GM12891 (cell line): ENCODE results near the gene MICAL1.

Source experiments
- DNase-seq: peaks from one replicate; pipeline ENCODE4 v3.0.0; 2011; ENCODE audit warnings: low spot score; ENCODE audit not compliant: insufficient read length
- FAIRE-seq: peaks from 2 replicates; lab custom pipeline; 2011; peaks lifted over from hg19 to GRCh38; lab: Jason Lieb, UNC
- PAX5 ChIP-seq: IDR thresholded peaks from 2 replicates; pipeline ENCODE4 v1.6.1; 2011; ENCODE audit warnings: low read length, moderate library complexity, mild to moderate bottlenecking; ENCODE audit not compliant: insufficient read depth, severe bottlenecking
- POLR2A ChIP-seq: IDR thresholded peaks from 2 replicates; pipeline ENCODE4 v1.6.1; 2011; ENCODE audit warnings: low read depth, low read length, control low read depth
- POLR2AphosphoS5 ChIP-seq: IDR thresholded peaks from 2 replicates; pipeline ENCODE4 v1.6.1; 2011; ENCODE audit warnings: low read depth, low read length, control low read depth
- POU2F2 ChIP-seq: IDR thresholded peaks from 2 replicates; pipeline ENCODE4 v1.6.1; 2011; ENCODE audit warnings: low read depth, mild to moderate bottlenecking, control low read depth, low read length, moderate library complexity
- SPI1 ChIP-seq: IDR thresholded peaks from 2 replicates; pipeline ENCODE4 v1.6.1; 2011; ENCODE audit warnings: low read depth, low read length, control low read depth
- TAF1 ChIP-seq: IDR thresholded peaks from 2 replicates; pipeline ENCODE4 v1.6.1; 2011; ENCODE audit warnings: low read depth, low read length, control low read depth

The MICAL1 gene

DNA sequence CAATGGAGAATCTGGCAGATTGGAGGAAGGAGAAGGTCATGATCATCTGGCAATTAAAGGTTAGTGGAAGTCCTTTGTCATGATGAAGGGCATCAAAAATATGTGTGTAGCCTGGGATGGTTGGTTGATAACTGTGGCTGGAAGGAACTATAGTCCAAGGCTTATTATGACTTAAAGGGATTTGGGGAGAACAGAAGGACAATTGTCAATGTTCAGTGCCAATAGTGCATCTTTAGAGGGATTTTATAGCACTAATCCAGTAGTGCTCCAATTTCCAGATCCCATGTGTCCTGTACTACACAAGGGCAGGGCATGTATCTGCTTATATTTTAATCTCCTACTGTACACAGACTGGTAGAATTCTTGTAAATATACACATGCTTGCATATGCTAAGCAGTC is 32.4 kb upstream of the MICAL1 start:
- no peak for TF ChIP-seq SPI1
- no peak for TF ChIP-seq PAX5
- TF ChIP-seq TAF1 = no peak
- TF ChIP-seq POLR2A = no peak

DNA sequence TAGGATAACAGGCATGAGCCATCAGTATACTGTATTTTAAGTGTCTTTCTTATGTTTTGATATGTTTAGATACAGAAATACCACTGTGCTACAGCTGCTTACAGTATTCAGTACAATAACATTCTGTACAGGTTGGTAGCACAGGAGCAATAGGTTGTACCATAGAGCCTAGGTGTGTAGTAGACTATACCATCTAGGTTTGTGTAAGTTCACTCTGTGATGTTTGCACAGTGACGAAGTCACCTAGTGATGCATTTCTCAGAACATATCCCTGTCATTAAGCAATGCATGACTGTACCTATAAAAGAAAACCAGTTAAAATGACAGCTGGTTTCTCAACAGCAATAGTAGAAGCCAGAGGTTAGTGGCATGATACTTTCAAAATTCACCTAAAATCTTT is 30.5 kb upstream of the MICAL1 start:
- FAIRE-seq (no peak), DNase-seq (no peak)

More for the DNA sequence above, 32.4 kb upstream of the MICAL1 start:
- no peak for DNase-seq
- FAIRE-seq = no peak

DNA sequence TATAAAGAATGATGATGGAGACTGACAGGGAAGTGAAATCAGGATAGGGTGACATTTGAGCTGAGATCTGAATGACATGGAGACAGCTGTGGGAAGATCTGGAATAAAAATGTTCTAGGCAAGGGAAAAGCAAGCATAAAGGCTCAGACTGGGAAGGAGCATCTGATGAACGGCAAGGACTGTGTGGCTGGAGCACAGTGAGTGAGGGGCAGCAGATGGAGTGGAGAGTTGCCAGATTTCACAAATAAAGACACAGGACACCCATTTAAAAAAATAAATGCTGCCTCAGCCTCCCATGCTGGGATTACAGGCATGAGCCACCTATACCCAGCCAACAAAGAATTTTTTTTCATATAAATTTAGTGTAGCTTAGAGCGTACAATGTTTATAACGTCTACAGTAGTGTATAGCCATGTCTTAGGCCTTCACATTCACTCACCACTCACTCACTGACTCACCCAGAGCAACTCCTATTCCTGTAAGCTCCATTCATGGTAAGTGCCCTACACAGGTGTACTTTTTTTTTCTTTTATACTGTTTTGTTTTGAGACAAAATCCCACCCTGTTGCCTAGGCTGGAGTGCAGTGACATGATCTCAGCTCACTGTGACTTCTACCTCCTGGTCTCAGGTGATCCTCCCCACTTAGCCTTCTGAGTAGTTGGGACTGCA is 29.8 kb upstream of the MICAL1 start:
- FAIRE-seq = no peak
- no peak for DNase-seq
- no peak for TF ChIP-seq PAX5
- no peak for TF ChIP-seq POU2F2
- TF ChIP-seq SPI1 = no peak
- no peak for TF ChIP-seq POLR2A
- no peak for TF ChIP-seq POLR2AphosphoS5
- no peak for TF ChIP-seq TAF1

More for the DNA sequence above, 30.5 kb upstream of the MICAL1 start:
- TF ChIP-seq POLR2A (no peak), POU2F2 (no peak)

DNA sequence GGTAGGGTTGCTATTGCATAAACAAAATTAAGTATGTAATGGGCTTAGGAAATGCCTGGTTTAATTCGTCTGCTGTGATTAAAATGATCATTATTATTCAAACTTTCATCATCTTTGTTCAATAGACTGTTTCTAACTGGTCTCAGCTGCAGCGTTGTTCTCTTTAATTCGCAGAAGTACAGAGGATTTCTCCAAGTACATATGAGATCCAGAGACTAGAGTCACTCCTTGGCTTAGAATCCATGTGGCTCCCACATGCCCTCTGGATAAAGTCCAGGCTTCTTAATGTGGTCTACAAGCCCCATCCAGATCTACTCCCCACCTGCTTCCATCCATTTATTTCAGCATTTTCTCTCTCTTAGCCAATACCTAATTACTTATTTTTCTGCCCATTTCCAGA is 28.6 kb upstream of the MICAL1 start:
- TF ChIP-seq POLR2AphosphoS5 = no peak
- TF ChIP-seq TAF1 = no peak
- no peak for TF ChIP-seq PAX5
- TF ChIP-seq SPI1 = no peak
- no peak for TF ChIP-seq POU2F2
- TF ChIP-seq POLR2A = no peak
- DNase-seq = no peak
- no peak for FAIRE-seq

DNA sequence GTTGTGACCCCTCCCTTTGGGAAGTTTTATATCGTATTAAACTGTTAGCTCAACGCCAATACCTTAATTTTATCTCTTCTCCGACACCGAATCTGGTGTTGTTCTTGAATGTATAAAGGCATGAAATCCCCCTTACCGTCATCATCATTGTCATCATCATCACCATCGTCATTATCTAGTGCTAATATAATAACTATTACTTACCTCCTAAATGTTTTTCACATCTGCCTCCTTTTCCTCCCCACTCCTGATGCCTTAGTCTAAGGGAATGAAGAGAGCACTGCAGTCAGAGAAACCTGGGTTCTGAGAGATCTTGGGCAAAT is 28.1 kb upstream of the MICAL1 start:
- DNase-seq (no peak), FAIRE-seq (no peak)
- TF ChIP-seq POLR2A = no peak
- no peak for TF ChIP-seq POLR2AphosphoS5
- TF ChIP-seq SPI1 = no peak
- TF ChIP-seq POU2F2 = no peak
- TF ChIP-seq PAX5 = no peak
- TF ChIP-seq TAF1 = no peak

DNA sequence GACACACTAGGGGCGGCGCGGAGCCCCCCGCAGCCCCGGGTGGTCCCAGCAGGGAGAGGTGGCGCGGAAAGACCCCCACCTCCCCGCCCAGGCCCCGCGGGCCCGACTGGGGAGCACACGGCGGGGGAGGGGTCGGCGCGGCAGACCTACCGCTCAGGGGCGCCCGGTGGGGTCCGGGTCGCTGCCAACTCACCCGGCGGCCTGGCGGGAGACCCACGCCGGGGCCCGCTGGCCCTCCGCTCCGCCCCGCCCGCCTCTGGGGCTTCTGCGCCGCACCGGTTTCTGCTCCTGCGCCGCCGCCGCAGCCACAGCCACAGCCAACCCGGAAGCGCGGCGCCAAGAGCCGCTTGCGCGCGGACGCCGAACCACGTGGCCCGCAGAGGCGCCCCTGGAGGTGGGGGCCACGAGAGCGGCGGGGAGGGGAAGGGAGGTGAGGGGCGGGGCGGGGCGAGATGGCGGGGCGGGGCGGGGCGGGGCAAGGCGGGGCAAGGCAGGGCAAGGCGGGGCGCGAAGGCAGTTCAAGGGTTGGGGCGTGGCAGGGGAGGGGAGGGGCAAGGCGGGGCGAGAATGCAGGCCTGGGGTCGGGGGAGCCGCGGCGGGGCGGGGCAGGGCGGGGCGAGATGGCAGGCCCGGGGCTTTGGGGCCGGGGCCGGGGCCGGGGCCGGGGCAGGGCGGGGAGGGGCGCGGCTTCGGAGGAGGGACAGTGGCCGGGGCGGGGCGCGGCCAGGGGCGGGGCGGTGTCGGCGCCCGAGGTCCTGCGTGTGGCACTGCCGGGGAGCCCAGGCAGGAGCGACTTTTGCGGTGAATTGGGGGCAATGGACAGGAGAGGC is 27.5 kb upstream of the MICAL1 start, which contains the start of gene ZBTB24:
Gene ZBTB24 (minus strand): TSS at position 315 of the 830 bp plus-strand sequence. CDS start 1,193 bp downstream, outside the sequence.
- FAIRE-seq (peak; percentile 79), DNase-seq (peak; percentile 87)
- TF ChIP-seq PAX5 (no peak), POLR2AphosphoS5 (no peak; the same call in 1 of the 2 replicates), POLR2A (0 out of 2 replicates have a peak, but pooled peaks have one; percentile 49), SPI1 (no peak), POU2F2 (no peak), TAF1 (peak; percentile 42; the same call in 1 of the 2 replicates)

DNA sequence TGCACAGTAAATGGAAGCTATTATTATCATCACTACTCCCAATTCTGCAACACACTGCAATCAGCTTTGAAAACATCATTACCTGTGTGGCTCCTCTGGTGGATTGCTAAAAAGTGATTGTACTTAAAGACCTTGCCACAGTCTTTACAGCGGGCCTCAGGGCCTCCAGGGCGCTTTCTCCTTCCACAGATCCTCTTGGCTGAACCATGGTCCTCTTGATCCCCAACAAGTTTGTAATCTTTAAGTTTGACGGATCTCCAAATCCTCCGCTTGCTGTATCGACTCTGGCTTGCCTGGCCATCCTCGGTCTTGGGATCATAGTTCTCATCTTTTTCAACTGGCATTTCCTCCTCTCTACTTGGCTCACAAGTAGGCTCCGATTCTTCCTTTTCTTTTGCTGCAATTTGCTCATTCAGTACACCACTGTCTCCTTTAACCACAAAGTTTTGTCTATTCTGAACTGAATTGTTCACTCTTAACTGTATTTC is 25.5 kb upstream of the MICAL1 start:
- DNase-seq (no peak), FAIRE-seq (no peak)
- TF ChIP-seq SPI1 (no peak), TAF1 (no peak), POLR2A (no peak)

DNA sequence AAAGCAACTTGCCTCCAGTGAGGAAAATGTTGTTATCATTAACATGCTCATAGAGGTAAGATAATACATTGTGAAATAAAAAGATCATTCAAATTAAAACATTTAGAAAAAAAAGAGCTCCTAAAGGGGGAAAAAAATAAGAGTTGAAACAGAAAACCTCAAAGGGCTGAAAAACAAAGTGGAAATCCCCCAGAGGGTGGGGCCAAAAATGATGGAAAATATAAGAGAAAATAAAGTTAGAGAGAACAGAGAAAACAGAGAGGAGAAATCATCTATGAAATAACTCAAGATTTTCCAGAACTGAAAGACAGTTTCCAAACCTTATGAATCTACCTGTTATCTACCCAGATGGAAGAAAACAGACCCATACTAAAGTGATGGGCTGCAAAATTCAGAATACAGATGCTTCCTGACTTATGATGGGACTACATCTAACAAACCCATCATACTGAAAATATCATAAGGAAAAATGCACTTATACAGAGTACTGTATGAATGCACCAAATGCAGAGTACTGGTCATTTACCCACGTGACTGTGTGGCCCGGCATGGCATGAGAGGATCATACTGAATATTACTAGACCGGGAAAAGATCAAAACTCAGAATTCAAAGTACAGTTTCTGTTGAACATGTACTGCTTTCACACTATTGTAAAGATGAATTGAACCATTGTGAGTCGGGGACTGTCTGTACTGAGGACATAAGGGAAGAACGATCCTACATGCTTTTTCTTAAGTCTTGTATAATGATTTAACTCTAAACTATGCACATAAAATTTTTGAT is 23.5 kb upstream of the MICAL1 start:
- TF ChIP-seq POU2F2 (no peak), TAF1 (no peak), SPI1 (no peak), POLR2AphosphoS5 (no peak), POLR2A (no peak), PAX5 (no peak)
- DNase-seq = no peak
- FAIRE-seq = no peak

DNA sequence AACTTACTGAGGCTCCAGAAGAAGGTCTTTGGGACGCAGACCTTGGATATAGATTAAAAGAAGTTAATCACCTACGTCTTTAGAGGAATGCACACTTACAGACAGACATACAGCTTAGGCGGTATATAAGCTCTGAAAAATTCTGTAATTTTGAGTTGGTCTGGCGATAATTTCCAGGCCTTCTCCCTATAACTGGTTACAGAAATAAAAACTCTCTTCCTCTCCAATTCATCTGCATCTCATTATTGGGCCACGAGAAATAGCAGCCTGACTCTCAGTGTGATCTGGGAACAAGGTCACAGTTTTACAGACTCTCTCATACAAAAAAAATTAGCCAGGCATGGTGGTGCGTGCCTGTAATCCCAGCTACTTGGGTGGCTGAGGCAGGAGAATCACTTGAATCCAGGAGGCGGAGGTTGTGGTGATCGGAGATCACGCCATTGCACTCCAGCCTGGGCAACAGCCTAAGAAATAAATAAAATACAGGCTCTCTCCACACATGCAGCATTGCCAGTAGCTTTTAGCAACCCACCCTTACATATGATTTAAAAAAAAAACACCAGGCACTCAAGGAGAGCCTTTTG is 22.7 kb upstream of the MICAL1 start:
- TF ChIP-seq TAF1 (no peak), POLR2A (no peak), SPI1 (no peak), PAX5 (no peak), POU2F2 (no peak), POLR2AphosphoS5 (no peak)
- DNase-seq (no peak), FAIRE-seq (no peak)

DNA sequence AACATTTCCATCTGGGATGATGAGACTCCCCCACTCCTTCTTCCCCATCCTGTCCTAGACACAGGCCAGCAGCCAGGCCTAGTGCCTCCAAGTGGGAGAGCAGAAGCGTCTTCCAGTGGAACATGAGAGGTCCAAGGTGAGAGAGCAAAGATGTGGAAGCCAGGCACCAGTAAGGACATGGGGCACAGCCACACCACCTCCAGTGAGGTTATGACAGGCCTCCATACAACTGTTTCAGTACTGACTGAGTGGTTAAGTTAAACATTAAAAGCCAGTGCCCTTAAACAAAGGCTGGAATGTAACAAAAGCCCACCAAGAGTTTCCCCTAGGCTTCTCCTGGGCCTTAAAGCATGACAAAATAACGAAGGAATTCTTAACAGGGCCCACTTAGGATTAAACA is 22.2 kb upstream of the MICAL1 start:
- TF ChIP-seq SPI1 = no peak
- TF ChIP-seq PAX5 = no peak
- TF ChIP-seq POU2F2 = no peak
- TF ChIP-seq POLR2A = no peak
- no peak for TF ChIP-seq POLR2AphosphoS5
- no peak for TF ChIP-seq TAF1
- DNase-seq = no peak
- no peak for FAIRE-seq
